KMS-11 (cell line): ENCODE measurements around the gene SLC37A4.
A peak's percentile ranks its signal among the peaks of the same experiment; 100 is the strongest.
"Not testable (repeated sequence)": the region's sequence is repeated elsewhere in the genome, so short reads cannot be mapped to it uniquely, and the experiment has no call there.

Experiments used
- H2AFZ ChIP-seq: fragments of 200-600 bp; sonication (generic); 2 replicates; pipeline ENCODE4 v1.6.1; 2016; ENCODE audit warnings: antibody characterized with exemption, mixed run types, low read depth
- H3K27ac ChIP-seq: fragments of 200-600 bp; sonication (generic); 2 replicates; pipeline ENCODE4 v1.6.1; 2016; ENCODE audit warnings: mild to moderate bottlenecking, mixed run types
- H3K27me3 ChIP-seq: fragments of 200-600 bp; sonication (generic); 2 replicates; pipeline ENCODE4 v1.6.1; 2017; ENCODE audit warnings: mild to moderate bottlenecking, low read depth, mixed run types, moderate library complexity; ENCODE audit not compliant: insufficient read depth
- H3K36me3 ChIP-seq: fragments of 200-600 bp; sonication (generic); 2 replicates; pipeline ENCODE4 v1.6.1; 2017; ENCODE audit warnings: mild to moderate bottlenecking, mixed run types; ENCODE audit not compliant: insufficient read depth
- H3K4me1 ChIP-seq: fragments of 200-600 bp; sonication (generic); 2 replicates; pipeline ENCODE4 v1.6.1; 2016; ENCODE audit warnings: mild to moderate bottlenecking, low read depth, mixed run types; ENCODE audit not compliant: poor library complexity, severe bottlenecking
- H3K4me2 ChIP-seq: fragments of 200-600 bp; sonication (generic); 2 replicates; pipeline ENCODE4 v1.7.0; 2016; ENCODE audit warnings: mild to moderate bottlenecking, mixed run types
- H3K4me3 ChIP-seq: fragments of 200-600 bp; sonication (generic); IDR thresholded peaks from 2 replicates; pipeline ENCODE4 v1.6.1; 2017; ENCODE audit warnings: low read depth, low read length, mixed read lengths; ENCODE audit not compliant: insufficient read depth
- H3K79me2 ChIP-seq: fragments of 200-600 bp; sonication (generic); 2 replicates; pipeline ENCODE4 v1.6.1; 2016; ENCODE audit warnings: low read depth, mixed run types; ENCODE audit not compliant: insufficient read depth
- H3K9ac ChIP-seq: fragments of 200-600 bp; sonication (generic); 2 replicates; pipeline ENCODE4 v1.6.1; 2016; ENCODE audit warnings: mild to moderate bottlenecking, mixed run types
- H4K20me1 ChIP-seq: fragments of 200-600 bp; sonication (generic); 2 replicates; pipeline ENCODE4 v1.6.1; 2016; ENCODE audit warnings: mild to moderate bottlenecking, mixed run types; ENCODE audit not compliant: insufficient read depth
- CTCF ChIP-seq: fragments of 200-600 bp; sonication (generic); conservative IDR thresholded peaks from 2 replicates; pipeline ENCODE4 v1.6.1; 2017; ENCODE audit warnings: low read depth, mild to moderate bottlenecking, antibody characterized with exemption, low read length, moderate library complexity, mixed read lengths

The SLC37A4 gene

GRCh38 chr11:119018074-119018938 is 12.4 kb downstream of the SLC37A4 start, which contains the start of the genes RPS25 and TRAPPC4:
Gene RPS25 (minus strand): TSS chr11:119018343. CDS start chr11:119018284, 59 bp downstream.
Gene TRAPPC4 (plus strand): TSS chr11:119018766. CDS start chr11:119018796, 30 bp downstream.
- Histone ChIP-seq H3K9ac (peak within 1 kb of the TSS; percentile 89), H3K4me2 (peak within 1 kb of the TSS; percentile 88), H3K79me2 (peaks cover 58% of the 10 kb centered on the region), H3K27me3 (no peaks in the 10 kb centered on the region), H3K4me1 (peaks cover 41% of the 10 kb centered on the region), H3K4me3 (no peak within 1 kb of the TSS), H4K20me1 (no peaks in the 10 kb centered on the region), H3K27ac (peak within 1 kb of the TSS; percentile 78), H3K36me3 (no peaks in the 10 kb centered on the region; the same call in 1 of the 2 replicates), H2AFZ (peak within 1 kb of the TSS; percentile 24)
- TF ChIP-seq CTCF = no peak

- peak overlapping the region; percentile 78 for H3K27ac ChIP-seq
- H3K27me3 ChIP-seq, H3K36me3 ChIP-seq, H4K20me1 ChIP-seq, H2AFZ ChIP-seq, H3K4me3 ChIP-seq: not testable (repeated sequence)
- peaks cover 58% of the 10 kb centered on the region for H3K79me2 ChIP-seq
- peak overlapping the region; percentile 89 for H3K9ac ChIP-seq
- peaks cover 36% of the 10 kb centered on the region for H3K4me1 ChIP-seq
- H3K4me2 ChIP-seq = peak overlapping the region; percentile 88
Observed at GRCh38 chr11:119017377-119017776, 13.3 kb downstream of the SLC37A4 start.

GRCh38 chr11:119016216-119017009 is 14.3 kb downstream of the SLC37A4 start:
- H3K79me2 ChIP-seq = peaks cover 48% of the 10 kb centered on the region
- H4K20me1 ChIP-seq = no peaks in the 10 kb centered on the region
- H3K36me3 ChIP-seq = no peaks in the 10 kb centered on the region; the same call in 1 of the 2 replicates
- no peak overlapping the region for H3K9ac ChIP-seq
- no peak overlapping the region; the same call in 1 of the 2 replicates for H3K27ac ChIP-seq
- H3K27me3 ChIP-seq = no peaks in the 10 kb centered on the region
- H3K4me1 ChIP-seq = peaks cover 26% of the 10 kb centered on the region
- H2AFZ ChIP-seq = no peak overlapping the region
- H3K4me2 ChIP-seq = peak overlapping the region; percentile 88
- no peak for TF ChIP-seq CTCF
- no peak overlapping the region for H3K4me3 ChIP-seq

- no peak overlapping the region for H3K27ac ChIP-seq
- peaks cover 16% of the 10 kb centered on the region for H3K4me1 ChIP-seq
- H3K4me2 ChIP-seq = no peak overlapping the region
- H3K27me3 ChIP-seq = no peaks in the 10 kb centered on the region
- H3K79me2 ChIP-seq = peaks cover 35% of the 10 kb centered on the region
- H3K9ac ChIP-seq = no peak overlapping the region
- no peak overlapping the region for H3K4me3 ChIP-seq
- H2AFZ ChIP-seq = no peak overlapping the region
- H4K20me1 ChIP-seq = no peaks in the 10 kb centered on the region
- no peaks in the 10 kb centered on the region; the same call in 1 of the 2 replicates for H3K36me3 ChIP-seq
- no peak for TF ChIP-seq CTCF
Observed at GRCh38 chr11:119015054-119015611, 15.5 kb downstream of the SLC37A4 start.
